Measurements from ENCODE around the gene RPA1.

GRCh38 chr17:1943436-1943831, 113.6 kb downstream of the RPA1 start:
- TF ChIP-seq CTCF (IDR thresholded peaks at IDR 0.05) (no peak), POLR2A (IDR thresholded peaks at IDR 0.05) (no peak)
